Measurements from ENCODE around the gene TUBA4A. TPM values are rescaled to one million over a fixed set of nuclear protein-coding genes. Genes with fewer than 3 reads are reported as not detected.

Gene TUBA4A
- total RNA-seq, 6 experiments from 2014 or later: 14.9 to 114 (median 35.6) TPM

- 39% methylated on average over 7 of the region's 12 CpGs for WGBS (ENCODE audit: insufficient coverage, low coverage, low lambda C conversion rate, missing lambda C conversion rate)
- DNase-seq: no peak
- TF ChIP-seq CTCF (IDR thresholded peaks at IDR 0.05): no peak
- TF ChIP-seq POLR2A (IDR thresholded peaks at IDR 0.05): no peak
- H3K27ac ChIP-seq: peak overlapping the region; percentile 61 to 72 (median 63)
- H3K4me1 ChIP-seq: peaks cover 0 to 19% (median 9%) of the 10 kb centered on the region in 4 donors
- peak overlapping the region; percentile 56 to 69 (median 67) for H3K4me3 ChIP-seq
- ATAC-seq: peak; percentile 1 to 5 (median 1)
- H3K27me3 ChIP-seq: no peaks in the 10 kb centered on the region
- H3K9me3 ChIP-seq: no peaks in the 10 kb centered on the region
- no peaks in the 10 kb centered on the region for H3K36me3 ChIP-seq
- intact Hi-C loops (cut with DNase I): no loop called here
Observed at GRCh38 chr2:219254590-219255201, 978 bp upstream of the TUBA4A start.

GRCh38 chr2:219252900-219253752 is 592 bp downstream of the TUBA4A start, which contains the start of gene TUBA4B:
Gene TUBA4B (plus strand): TSS chr2:219253243. CDS start chr2:219253408, 165 bp downstream.
- H3K27me3 ChIP-seq: no peaks in the 10 kb centered on the region
- H3K9me3 ChIP-seq: no peaks in the 10 kb centered on the region
- 12% methylated on average over 29 of the region's 49 CpGs for WGBS (ENCODE audit: insufficient coverage, low coverage, low lambda C conversion rate, missing lambda C conversion rate)
- peak within 1 kb of the TSS; percentile 61 to 79 (median 63) for H3K27ac ChIP-seq
- intact Hi-C loops (cut with DNase I): no loop called here
- H3K4me3 ChIP-seq: peak within 1 kb of the TSS; percentile 56 to 69 (median 67)
- DNase-seq (peak in 2 of 3 donors; percentile 44 to 64), ATAC-seq (peak; percentile 1 to 7 (median 3))
- peaks cover 0 to 33% (median 17%) of the 10 kb centered on the region in 4 donors for H3K4me1 ChIP-seq
- peaks cover 0 to 3% (median 0%) of the 10 kb centered on the region in 4 donors for H3K36me3 ChIP-seq
- no peak for TF ChIP-seq CTCF (IDR thresholded peaks at IDR 0.05)
- TF ChIP-seq POLR2A (IDR thresholded peaks at IDR 0.05): no peak

- intact Hi-C loops (cut with DNase I): no loop called here
- ATAC-seq (no peak), DNase-seq (no peak)
- TF ChIP-seq CTCF (IDR thresholded peaks at IDR 0.05): no peak
- no peak for TF ChIP-seq POLR2A (IDR thresholded peaks at IDR 0.05)
- Histone ChIP-seq H3K36me3 (peaks cover 0 to 5% (median 2%) of the 10 kb centered on the region in 4 donors), H3K27me3 (no peaks in the 10 kb centered on the region), H3K4me3 (peak overlapping the region; percentile 56 to 69 (median 67)), H3K27ac (peak overlapping the region; percentile 60 to 79 (median 63)), H3K4me1 (peaks cover under 1 to 36% (median 19%) of the 10 kb centered on the region in 4 donors), H3K9me3 (no peaks in the 10 kb centered on the region)
- 30% methylated on average over 8 of the region's 9 CpGs for WGBS (ENCODE audit: insufficient coverage, low coverage, low lambda C conversion rate, missing lambda C conversion rate)
Observed at GRCh38 chr2:219252570-219252899, 1.2 kb downstream of the TUBA4A start.

GRCh38 chr2:219252084-219252483 is 1.6 kb downstream of the TUBA4A start:
- intact Hi-C loops (cut with DNase I): no loop called here
- peak overlapping the region in 1 of 3 donors; percentile 67 for H3K4me3 ChIP-seq
- WGBS (ENCODE audit: insufficient coverage, low coverage, low lambda C conversion rate, missing lambda C conversion rate): 73% methylated on average over 2 of the region's 5 CpGs
- no peaks in the 10 kb centered on the region for H3K9me3 ChIP-seq
- H3K36me3 ChIP-seq: peaks cover 0 to 5% (median 2%) of the 10 kb centered on the region in 4 donors
- H3K27me3 ChIP-seq: no peaks in the 10 kb centered on the region
- ATAC-seq (no peak), DNase-seq (no peak)
- peak overlapping the region in 1 of 3 donors; percentile 60 for H3K27ac ChIP-seq
- peaks cover 2 to 40% (median 21%) of the 10 kb centered on the region in 4 donors for H3K4me1 ChIP-seq
- TF ChIP-seq POLR2A (IDR thresholded peaks at IDR 0.05) (no peak), CTCF (IDR thresholded peaks at IDR 0.05) (no peak)
